ENCODE results near the gene UBR3.

UBR3 gene

DNA sequence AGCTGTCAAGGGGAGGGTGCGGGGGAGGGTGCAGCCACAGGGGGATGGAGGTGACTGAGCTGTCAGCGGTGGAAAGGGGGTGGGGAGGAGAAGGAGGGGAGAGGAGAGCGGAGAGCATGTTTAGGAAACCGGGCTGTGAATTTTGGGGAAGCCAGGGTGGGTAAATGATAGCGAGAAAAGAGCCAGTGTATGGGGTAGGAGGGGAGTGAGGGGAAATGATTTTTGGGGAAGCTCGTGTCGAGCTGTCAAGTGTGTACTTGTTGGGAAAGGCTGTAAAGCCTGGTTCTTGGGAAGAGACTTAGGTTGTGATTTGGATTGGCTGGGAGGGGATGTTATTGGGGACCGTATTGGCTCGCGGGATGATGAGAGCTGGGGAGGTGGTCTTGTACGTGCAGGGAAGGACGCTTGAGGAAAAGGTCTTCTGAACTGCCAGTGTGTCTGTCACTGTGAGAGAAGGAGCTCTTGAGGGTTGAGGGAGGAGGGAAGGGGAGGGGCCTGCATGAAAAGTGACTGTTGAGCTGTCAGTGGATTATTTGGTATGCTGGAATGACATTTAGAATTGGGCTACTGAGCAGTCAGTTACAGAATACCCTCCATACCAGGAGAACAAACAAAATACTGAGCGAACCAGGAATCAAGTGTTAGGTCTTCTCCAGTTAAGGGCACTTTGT, 1.0 kb downstream of the UBR3 start (continued):
- TF ChIP-seq ZNF311 (tag by site-specific recombination; IDR thresholded peaks at IDR 0.05; ENCODE audit: borderline replicate concordance): no peak
- TF ChIP-seq, protein P1, sequence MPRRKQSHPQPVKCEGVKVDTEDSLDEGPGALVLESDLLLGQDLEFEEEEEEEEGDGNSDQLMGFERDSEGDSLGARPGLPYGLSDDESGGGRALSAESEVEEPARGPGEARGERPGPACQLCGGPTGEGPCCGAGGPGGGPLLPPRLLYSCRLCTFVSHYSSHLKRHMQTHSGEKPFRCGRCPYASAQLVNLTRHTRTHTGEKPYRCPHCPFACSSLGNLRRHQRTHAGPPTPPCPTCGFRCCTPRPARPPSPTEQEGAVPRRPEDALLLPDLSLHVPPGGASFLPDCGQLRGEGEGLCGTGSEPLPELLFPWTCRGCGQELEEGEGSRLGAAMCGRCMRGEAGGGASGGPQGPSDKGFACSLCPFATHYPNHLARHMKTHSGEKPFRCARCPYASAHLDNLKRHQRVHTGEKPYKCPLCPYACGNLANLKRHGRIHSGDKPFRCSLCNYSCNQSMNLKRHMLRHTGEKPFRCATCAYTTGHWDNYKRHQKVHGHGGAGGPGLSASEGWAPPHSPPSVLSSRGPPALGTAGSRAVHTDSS (tag by site-specific recombination; IDR thresholded peaks at IDR 0.05): no peak
- no peak for TF ChIP-seq ZNF302 (tag by site-specific recombination; IDR thresholded peaks at IDR 0.05; ENCODE audit: low read depth)
- TF ChIP-seq GFI1B (tag by site-specific recombination; IDR thresholded peaks at IDR 0.05): no peak
- no peak for TF ChIP-seq ZNF114 (tag by site-specific recombination; IDR thresholded peaks at IDR 0.05)
- TF ChIP-seq ZNF510 (tag by site-specific recombination; IDR thresholded peaks at IDR 0.05; ENCODE audit: insufficient replicate concordance): no peak
- no peak for TF ChIP-seq MEIS1 (CRISPR knock-in tag; IDR thresholded peaks at IDR 0.05; ENCODE audit: borderline replicate concordance)
- TF ChIP-seq OVOL3 (tag by site-specific recombination; IDR thresholded peaks at IDR 0.05): no peak
- no peak for TF ChIP-seq ZSCAN5A (tag by site-specific recombination; IDR thresholded peaks at IDR 0.05)
- no peak for TF ChIP-seq ZNF404 (tag by site-specific recombination; IDR thresholded peaks at IDR 0.05)
- no peak for TF ChIP-seq ZNF549 (tag by site-specific recombination; IDR thresholded peaks at IDR 0.05)
- TF ChIP-seq ZNF18 (tag by site-specific recombination; IDR thresholded peaks at IDR 0.05): no peak
- TF ChIP-seq ZNF146 (tag by site-specific recombination; IDR thresholded peaks at IDR 0.05): peak; percentile 29; the same call in 1 of the 2 replicates
- TF ChIP-seq ZNF701 (tag by site-specific recombination; IDR thresholded peaks at IDR 0.05): no peak
- TF ChIP-seq REPIN1 (tag by site-specific recombination; IDR thresholded peaks at IDR 0.05; ENCODE audit: low read depth): no peak
- TF ChIP-seq ZBTB17 (tag by site-specific recombination; IDR thresholded peaks at IDR 0.05): 0 out of 2 replicates have a peak, but pooled peaks have one; percentile 47
- TF ChIP-seq, protein P2, sequence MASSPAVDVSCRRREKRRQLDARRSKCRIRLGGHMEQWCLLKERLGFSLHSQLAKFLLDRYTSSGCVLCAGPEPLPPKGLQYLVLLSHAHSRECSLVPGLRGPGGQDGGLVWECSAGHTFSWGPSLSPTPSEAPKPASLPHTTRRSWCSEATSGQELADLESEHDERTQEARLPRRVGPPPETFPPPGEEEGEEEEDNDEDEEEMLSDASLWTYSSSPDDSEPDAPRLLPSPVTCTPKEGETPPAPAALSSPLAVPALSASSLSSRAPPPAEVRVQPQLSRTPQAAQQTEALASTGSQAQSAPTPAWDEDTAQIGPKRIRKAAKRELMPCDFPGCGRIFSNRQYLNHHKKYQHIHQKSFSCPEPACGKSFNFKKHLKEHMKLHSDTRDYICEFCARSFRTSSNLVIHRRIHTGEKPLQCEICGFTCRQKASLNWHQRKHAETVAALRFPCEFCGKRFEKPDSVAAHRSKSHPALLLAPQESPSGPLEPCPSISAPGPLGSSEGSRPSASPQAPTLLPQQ (tag by site-specific recombination; IDR thresholded peaks at IDR 0.05): no peak
- no peak for TF ChIP-seq EGR2 (tag by site-specific recombination; IDR thresholded peaks at IDR 0.05; ENCODE audit: low read depth)
- TF ChIP-seq ZBTB7A (tag by site-specific recombination; IDR thresholded peaks at IDR 0.05; ENCODE audit: low read depth): no peak
- TF ChIP-seq ZNF555 (tag by site-specific recombination; conservative IDR thresholded peaks at IDR 0.05): no peak
- TF ChIP-seq, protein P3, sequence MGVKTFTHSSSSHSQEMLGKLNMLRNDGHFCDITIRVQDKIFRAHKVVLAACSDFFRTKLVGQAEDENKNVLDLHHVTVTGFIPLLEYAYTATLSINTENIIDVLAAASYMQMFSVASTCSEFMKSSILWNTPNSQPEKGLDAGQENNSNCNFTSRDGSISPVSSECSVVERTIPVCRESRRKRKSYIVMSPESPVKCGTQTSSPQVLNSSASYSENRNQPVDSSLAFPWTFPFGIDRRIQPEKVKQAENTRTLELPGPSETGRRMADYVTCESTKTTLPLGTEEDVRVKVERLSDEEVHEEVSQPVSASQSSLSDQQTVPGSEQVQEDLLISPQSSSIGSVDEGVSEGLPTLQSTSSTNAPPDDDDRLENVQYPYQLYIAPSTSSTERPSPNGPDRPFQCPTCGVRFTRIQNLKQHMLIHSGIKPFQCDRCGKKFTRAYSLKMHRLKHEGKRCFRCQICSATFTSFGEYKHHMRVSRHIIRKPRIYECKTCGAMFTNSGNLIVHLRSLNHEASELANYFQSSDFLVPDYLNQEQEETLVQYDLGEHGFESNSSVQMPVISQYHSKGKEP (tag by site-specific recombination; IDR thresholded peaks at IDR 0.05): no peak
- TF ChIP-seq ZNF544 (tag by site-specific recombination; IDR thresholded peaks at IDR 0.05): no peak
- TF ChIP-seq SETDB1 (IDR thresholded peaks at IDR 0.05; ENCODE audit: insufficient read length, low read length): no peak
- TF ChIP-seq ZNF350 (tag by site-specific recombination; IDR thresholded peaks at IDR 0.05): no peak
- no peak for TF ChIP-seq ZNF548 (tag by site-specific recombination; IDR thresholded peaks at IDR 0.05)
- TF ChIP-seq ZSCAN23 (tag by site-specific recombination; IDR thresholded peaks at IDR 0.05): 0 out of 2 replicates have a peak, but pooled peaks have one; percentile 29
- TF ChIP-seq AEBP2 (tag by site-specific recombination; IDR thresholded peaks at IDR 0.05; ENCODE audit: borderline replicate concordance): no peak
- TF ChIP-seq ZNF791 (tag by site-specific recombination; IDR thresholded peaks at IDR 0.05): no peak
- no peak for TF ChIP-seq ZNF621 (tag by site-specific recombination; IDR thresholded peaks at IDR 0.05)
- TF ChIP-seq ZNF132 (tag by site-specific recombination; IDR thresholded peaks at IDR 0.05; ENCODE audit: borderline replicate concordance): no peak
- no peak for TF ChIP-seq ZNF624 (tag by site-specific recombination; IDR thresholded peaks at IDR 0.05)
